Fibroblast of lung (primary cell): ENCODE data around the gene ITLN2. TPM values are rescaled to one million over a fixed set of nuclear protein-coding genes. Genes with fewer than 3 reads are reported as not detected.
A peak's percentile ranks its signal among the peaks of the same experiment; 100 is the strongest.

Source experiments
- DNase-seq, 2 donors: peaks; one replicate each; pipeline versions ENCODE4 v3.0.0 to v3.0.0-alpha.2; 2010; ENCODE audit warnings: low read depth in 2 of 2
- H2AFZ ChIP-seq: 2 replicates; pipeline ENCODE4 v1.5.1; 2012; ENCODE audit warnings: low read length, control low read depth, inconsistent platforms
- H3K27ac ChIP-seq: 2 replicates; pipeline ENCODE4 v1.5.1; 2011; ENCODE audit warnings: low read length, control low read depth; ENCODE audit not compliant: insufficient read depth
- H3K27me3 ChIP-seq: 2 replicates; pipeline ENCODE4 v1.5.1; 2011; ENCODE audit warnings: mild to moderate bottlenecking, low read length; ENCODE audit not compliant: control insufficient read depth, insufficient read depth
- H3K36me3 ChIP-seq: 2 replicates; pipeline ENCODE4 v1.5.1; 2011; ENCODE audit warnings: low read length; ENCODE audit not compliant: control insufficient read depth, insufficient read depth
- H3K4me1 ChIP-seq: 2 replicates; pipeline ENCODE4 v1.5.1; 2011; ENCODE audit warnings: low read length; ENCODE audit not compliant: control insufficient read depth, insufficient read depth; ENCODE audit errors: extremely low read depth
- H3K4me2 ChIP-seq: 2 replicates; pipeline ENCODE4 v1.5.1; 2011; ENCODE audit warnings: low read length, control low read depth; ENCODE audit not compliant: insufficient read depth; ENCODE audit errors: extremely low read depth
- H3K4me3 ChIP-seq, 4 experiments: fragments of 200-600 bp in 1 of 4; sonication (generic) in 1 of 4; replicated peaks in 1 of 4; 2 replicates each; pipeline ENCODE4 v1.5.1; 2011 to 2016; ENCODE audit warnings: low read length in 4 of 4, low read depth in 3 of 4, mild to moderate bottlenecking in 3 of 4, control low read depth in 2 of 4, inconsistent platforms in 1 of 4, mixed read lengths in 1 of 4; ENCODE audit not compliant: insufficient read depth in 1 of 4; ENCODE audit errors: control extremely low read depth in 1 of 4
- H3K79me2 ChIP-seq: 2 replicates; pipeline ENCODE4 v1.5.1; 2012; ENCODE audit warnings: mild to moderate bottlenecking, low read length, inconsistent platforms; ENCODE audit not compliant: control insufficient read depth, insufficient read depth
- H3K9ac ChIP-seq: 2 replicates; pipeline ENCODE4 v1.5.1; 2011; ENCODE audit warnings: mild to moderate bottlenecking, low read length, control low read depth; ENCODE audit not compliant: insufficient read depth
- H3K9me3 ChIP-seq: 2 replicates; pipeline ENCODE4 v1.5.1; 2012; ENCODE audit warnings: low read depth, low read length; ENCODE audit not compliant: control insufficient read depth, insufficient read depth
- H4K20me1 ChIP-seq: 2 replicates; pipeline ENCODE4 v1.5.1; 2011; ENCODE audit warnings: low read length; ENCODE audit not compliant: control insufficient read depth, insufficient read depth; ENCODE audit errors: extremely low read depth
- CTCF ChIP-seq, 2 donors: IDR thresholded peaks in 1 of 2; conservative IDR thresholded peaks in 1 of 2; 1 replicate in 1 of 2; 2 replicates in 1 of 2; pipeline ENCODE4 v1.5.1; 2011 to 2012; ENCODE audit warnings: low read length in 2 of 2, control low read depth in 1 of 2, inconsistent platforms in 1 of 2, low read depth in 1 of 2, mild to moderate bottlenecking in 1 of 2
- EZH2 ChIP-seq: IDR thresholded peaks from 2 replicates; pipeline ENCODE4 v1.5.1; 2012; ENCODE audit warnings: low read length, control low read depth, mild to moderate bottlenecking; ENCODE audit errors: missing control alignments
- polyA minus RNA-seq: library from RNA; depleted of rRNA, polyadenylated mRNA; stranded (reverse); fragments of >200 nt; gene quantifications from 2 replicates; pipeline ENCODE4 v1.2.3, GENCODE V29; 2011; ENCODE audit warnings: low replicate concordance
- polyA plus RNA-seq, 2 donors: library from polyadenylated mRNA; depleted of rRNA in 1 of 2; stranded (reverse) in 1 of 2; unstranded in 1 of 2; fragments of >200 nt; gene quantifications; 2 replicates each; pipeline ENCODE4 v1.2.1, GENCODE V29; 2011 to 2012; ENCODE audit warnings: missing spikeins in 1 of 2
- total RNA-seq: library from RNA; depleted of rRNA; stranded (reverse); fragments of >200 nt; gene quantifications from 2 replicates; pipeline ENCODE4 v1.2.1, GENCODE V29; 2014

The ITLN2 gene
- total RNA-seq (not detected in 2 replicates), polyA plus RNA-seq (not detected in 2 replicates), polyA minus RNA-seq (not detected in 2 replicates)
- polyA plus RNA-seq (2012) = not detected in 2 replicates

- H3K36me3 ChIP-seq = no peaks in the 10 kb centered on the region
- TF ChIP-seq EZH2 (no peak), CTCF (conservative IDR thresholded peaks at IDR 0.05 in 1 of 2, IDR thresholded peaks at IDR 0.05 in 1 of 2; ENCODE audit: low read depth in 1 of 2, low read length in 2 of 2) (peak; percentile 42 to 55)
- H3K9ac ChIP-seq = no peak within 1 kb of the TSS
- no peak within 1 kb of the TSS for H2AFZ ChIP-seq
- H3K27ac ChIP-seq = no peak within 1 kb of the TSS
- H3K4me2 ChIP-seq = no peak within 1 kb of the TSS
- no peak within 1 kb of the TSS for H3K4me3 ChIP-seq
- DNase-seq = peak in 1 of 2 donors; percentile 14
- H4K20me1 ChIP-seq = no peaks in the 10 kb centered on the region
- H3K9me3 ChIP-seq = no peaks in the 10 kb centered on the region
- no peaks in the 10 kb centered on the region for H3K27me3 ChIP-seq
- no peaks in the 10 kb centered on the region for H3K79me2 ChIP-seq
- no peaks in the 10 kb centered on the region for H3K4me1 ChIP-seq
These were observed at the start of gene ITLN2 for GRCh38 chr1:160954158-160955104. TSS of gene ITLN2 (minus strand) at chr1:160954809. CDS start at chr1:160954741, 68 bp downstream.

- no peaks in the 10 kb centered on the region for H3K27me3 ChIP-seq
- TF ChIP-seq CTCF (conservative IDR thresholded peaks at IDR 0.05 in 1 of 2, IDR thresholded peaks at IDR 0.05 in 1 of 2; ENCODE audit: low read depth in 1 of 2, low read length in 2 of 2) = no peak
- no peak for TF ChIP-seq EZH2
- H3K79me2 ChIP-seq = no peaks in the 10 kb centered on the region
- H3K36me3 ChIP-seq = no peaks in the 10 kb centered on the region
- H3K4me2 ChIP-seq = no peak overlapping the region
- H3K9ac ChIP-seq = no peak overlapping the region
- no peak overlapping the region for H3K27ac ChIP-seq
- H3K4me3 ChIP-seq = no peak overlapping the region
- H2AFZ ChIP-seq = no peak overlapping the region
- no peaks in the 10 kb centered on the region for H3K9me3 ChIP-seq
- no peak for DNase-seq
- no peaks in the 10 kb centered on the region for H4K20me1 ChIP-seq
- no peaks in the 10 kb centered on the region for H3K4me1 ChIP-seq
These were observed 46.9 kb upstream of the ITLN2 start for GRCh38 chr1:161001525-161001924.

GRCh38 chr1:161000736-161001480 lies 46.3 kb upstream of the ITLN2 start:
- H3K4me3 ChIP-seq = no peak overlapping the region
- no peak overlapping the region for H3K4me2 ChIP-seq
- H3K9ac ChIP-seq = no peak overlapping the region
- TF ChIP-seq CTCF (conservative IDR thresholded peaks at IDR 0.05 in 1 of 2, IDR thresholded peaks at IDR 0.05 in 1 of 2; ENCODE audit: low read depth in 1 of 2, low read length in 2 of 2) = no peak
- no peak for TF ChIP-seq EZH2
- no peaks in the 10 kb centered on the region for H3K27me3 ChIP-seq
- no peaks in the 10 kb centered on the region for H4K20me1 ChIP-seq
- no peaks in the 10 kb centered on the region for H3K4me1 ChIP-seq
- H3K36me3 ChIP-seq = no peaks in the 10 kb centered on the region
- H3K9me3 ChIP-seq = no peaks in the 10 kb centered on the region
- no peak overlapping the region for H3K27ac ChIP-seq
- DNase-seq = no peak
- H2AFZ ChIP-seq = no peak overlapping the region
- H3K79me2 ChIP-seq = no peaks in the 10 kb centered on the region
